ENCODE data around the gene BCAR1.

BCAR1 gene

DNA sequence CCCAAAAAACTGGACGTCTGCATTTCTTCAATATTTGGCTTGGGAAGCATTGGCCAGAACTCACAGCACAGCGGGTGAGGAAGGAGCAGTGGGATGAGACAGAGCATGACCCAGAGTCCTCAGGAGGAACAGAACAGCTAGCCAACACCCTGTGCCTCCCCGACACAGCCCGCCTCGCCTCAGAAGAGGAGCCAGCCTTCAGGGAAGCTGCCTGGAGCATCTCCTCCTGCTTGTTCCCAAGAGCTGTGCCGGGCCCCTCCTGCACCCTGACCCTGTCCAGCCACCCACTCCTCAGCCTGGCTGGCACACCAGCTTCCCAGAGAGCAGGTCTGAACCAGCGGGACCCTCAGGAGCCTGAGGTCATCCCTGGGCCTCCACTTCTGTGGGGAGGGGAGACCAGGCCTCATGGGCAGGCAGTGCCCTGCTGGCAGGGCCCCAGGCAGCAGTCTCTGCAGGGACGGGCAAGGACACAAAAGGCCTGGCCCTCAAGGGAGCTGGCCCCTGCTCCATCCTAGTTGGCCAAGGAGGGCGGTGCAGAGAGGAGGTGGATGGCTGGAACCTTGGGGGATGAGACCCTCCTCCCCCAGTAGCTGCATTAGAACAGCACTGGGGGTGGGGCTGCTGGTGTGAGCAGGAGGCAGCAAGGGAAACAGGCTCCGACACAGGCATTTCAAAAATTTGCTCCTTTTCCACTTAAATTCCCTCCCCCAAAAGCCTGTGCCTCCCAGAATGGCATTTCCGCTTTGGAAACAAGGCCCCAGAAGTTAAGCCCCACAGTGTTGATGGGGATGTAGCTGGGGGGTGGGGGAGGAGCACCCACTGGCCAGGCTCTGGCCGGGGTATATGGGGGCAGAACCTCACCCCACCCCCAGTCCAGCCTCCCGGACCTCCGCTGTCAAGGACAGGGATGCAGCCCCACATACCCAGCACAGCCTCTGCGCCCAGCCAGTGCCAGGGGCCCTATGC lies 1.8 kb upstream of the BCAR1 start:
- no peaks in the 10 kb centered on the region for H3K36me3 ChIP-seq (ENCODE audit: insufficient read depth)
- no peak overlapping the region for H3K9ac ChIP-seq
- no peak for TF ChIP-seq CTCF (conservative IDR thresholded peaks at IDR 0.05; ENCODE audit: low read depth, low read length)
- H3K27me3 ChIP-seq (ENCODE audit: insufficient read depth, low read depth), result no peaks in the 10 kb centered on the region
- H3K4me3 ChIP-seq (IDR thresholded peaks at IDR 0.05; ENCODE audit: insufficient read depth, low read depth, low read length), result no peak overlapping the region
- H2AFZ ChIP-seq (ENCODE audit: low read depth), result no peak overlapping the region
- H3K4me2 ChIP-seq, result no peak overlapping the region
- H3K27ac ChIP-seq, result no peak overlapping the region
- no peaks in the 10 kb centered on the region for H3K4me1 ChIP-seq (ENCODE audit: low read depth, poor library complexity, severe bottlenecking)
- H3K79me2 ChIP-seq (ENCODE audit: insufficient read depth, low read depth), result no peaks in the 10 kb centered on the region
- H4K20me1 ChIP-seq (ENCODE audit: insufficient read depth), result no peaks in the 10 kb centered on the region

- TF ChIP-seq CTCF (conservative IDR thresholded peaks at IDR 0.05; ENCODE audit: low read depth, low read length), result no peak
- Histone ChIP-seq H3K27ac (no peak overlapping the region), H3K79me2 (ENCODE audit: insufficient read depth, low read depth) (no peaks in the 10 kb centered on the region), H3K4me1 (ENCODE audit: low read depth, poor library complexity, severe bottlenecking) (no peaks in the 10 kb centered on the region), H2AFZ (ENCODE audit: low read depth) (no peak overlapping the region), H3K9ac (no peak overlapping the region), H3K27me3 (ENCODE audit: insufficient read depth, low read depth) (no peaks in the 10 kb centered on the region), H4K20me1 (ENCODE audit: insufficient read depth) (no peaks in the 10 kb centered on the region), H3K4me3 (IDR thresholded peaks at IDR 0.05; ENCODE audit: insufficient read depth, low read depth, low read length) (no peak overlapping the region), H3K4me2 (no peak overlapping the region), H3K36me3 (ENCODE audit: insufficient read depth) (no peaks in the 10 kb centered on the region)
These were observed 833 bp upstream of the BCAR1 start for GRCh38 chr16:75252049-75252864.

DNA sequence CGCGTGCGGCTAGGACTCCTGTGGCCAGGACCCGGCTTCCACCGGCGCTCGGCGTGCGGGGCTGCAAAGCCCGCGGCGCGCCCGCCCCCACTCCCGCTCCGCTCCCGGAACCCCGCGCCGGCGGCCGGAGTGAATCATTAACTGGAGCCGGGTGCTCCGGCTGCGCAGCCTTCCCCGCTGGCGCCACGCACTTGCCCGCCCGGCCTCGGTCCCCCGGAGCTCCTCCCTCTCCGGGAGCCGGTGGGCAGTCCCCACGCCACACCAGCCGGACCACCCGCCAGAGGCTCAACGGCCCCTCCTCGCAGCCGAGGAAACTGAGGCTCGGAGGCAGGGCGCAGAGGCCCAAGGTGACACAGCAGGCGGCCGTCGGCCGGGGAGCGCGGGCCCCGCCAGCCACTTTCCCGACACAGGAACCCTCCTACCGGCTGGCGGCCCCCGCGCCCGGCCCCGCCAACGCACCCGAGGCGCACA lies 580 bp downstream of the BCAR1 start:
- no peak overlapping the region for H2AFZ ChIP-seq (ENCODE audit: low read depth)
- no peak for TF ChIP-seq CTCF (conservative IDR thresholded peaks at IDR 0.05; ENCODE audit: low read depth, low read length)
- no peaks in the 10 kb centered on the region for H3K4me1 ChIP-seq (ENCODE audit: low read depth, poor library complexity, severe bottlenecking)
- H4K20me1 ChIP-seq (ENCODE audit: insufficient read depth), result no peaks in the 10 kb centered on the region
- no peaks in the 10 kb centered on the region for H3K27me3 ChIP-seq (ENCODE audit: insufficient read depth, low read depth)
- H3K4me3 ChIP-seq (IDR thresholded peaks at IDR 0.05; ENCODE audit: insufficient read depth, low read depth, low read length), result no peak overlapping the region
- H3K9ac ChIP-seq, result no peak overlapping the region
- H3K27ac ChIP-seq, result no peak overlapping the region
- no peaks in the 10 kb centered on the region for H3K36me3 ChIP-seq (ENCODE audit: insufficient read depth)
- H3K79me2 ChIP-seq (ENCODE audit: insufficient read depth, low read depth), result no peaks in the 10 kb centered on the region
- no peak overlapping the region for H3K4me2 ChIP-seq

DNA sequence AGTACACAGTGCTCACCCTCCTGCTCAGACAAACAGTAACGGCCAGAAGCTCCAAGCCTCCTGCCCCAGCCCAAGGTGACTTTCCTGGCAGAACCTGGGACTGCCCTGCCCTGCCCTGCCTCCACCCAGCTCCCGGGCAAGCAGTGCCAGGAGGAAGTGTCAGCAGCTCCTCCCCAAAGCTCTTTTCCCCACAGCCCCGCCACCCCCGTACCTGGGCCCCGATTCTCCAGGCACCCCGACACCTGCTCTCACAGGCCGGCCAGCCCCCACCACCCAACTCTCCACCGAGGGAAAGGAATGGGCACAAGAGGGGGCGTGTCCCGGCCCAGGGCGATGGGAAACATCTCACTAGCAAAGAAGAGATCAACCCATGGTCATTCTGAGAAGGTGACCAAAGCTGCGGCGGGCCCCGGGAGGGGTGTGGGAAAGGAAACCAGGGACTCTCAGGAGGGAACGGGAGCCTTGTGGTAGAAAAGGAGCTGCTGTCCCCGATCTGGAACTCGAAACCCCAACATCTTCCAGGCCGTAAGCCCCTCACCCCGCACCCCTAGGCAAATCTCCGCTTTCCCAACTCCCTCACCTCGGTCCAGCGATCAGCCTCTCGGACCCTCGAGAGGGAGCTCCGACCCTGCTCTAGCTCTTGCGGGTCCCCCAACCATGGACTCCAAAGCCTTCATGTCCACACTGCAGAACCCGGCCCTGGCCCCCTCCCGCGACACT lies 1.2 kb downstream of the BCAR1 start:
- H3K36me3 ChIP-seq (ENCODE audit: insufficient read depth), result no peaks in the 10 kb centered on the region
- H3K4me3 ChIP-seq (IDR thresholded peaks at IDR 0.05; ENCODE audit: insufficient read depth, low read depth, low read length), result no peak overlapping the region
- no peaks in the 10 kb centered on the region for H3K79me2 ChIP-seq (ENCODE audit: insufficient read depth, low read depth)
- H3K9ac ChIP-seq, result no peak overlapping the region
- H4K20me1 ChIP-seq (ENCODE audit: insufficient read depth), result no peaks in the 10 kb centered on the region
- TF ChIP-seq CTCF (conservative IDR thresholded peaks at IDR 0.05; ENCODE audit: low read depth, low read length), result no peak
- no peak overlapping the region for H3K27ac ChIP-seq
- H3K4me2 ChIP-seq, result no peak overlapping the region
- peaks cover under 1% of the 10 kb centered on the region for H3K4me1 ChIP-seq (ENCODE audit: low read depth, poor library complexity, severe bottlenecking)
- H3K27me3 ChIP-seq (ENCODE audit: insufficient read depth, low read depth), result no peaks in the 10 kb centered on the region
- no peak overlapping the region for H2AFZ ChIP-seq (ENCODE audit: low read depth)

Data from KMS-11 (cell line).